Mesothelial cell of epicardium (in vitro differentiated cells): Measurements from ENCODE around the gene CAPN10. TPM values are rescaled to one million over a fixed set of nuclear protein-coding genes. Genes with fewer than 3 reads are reported as not detected.

Source experiments
- DNase-seq, 2 experiments: peaks; one replicate each; pipeline ENCODE4 v3.0.0; 2021; ENCODE audit warnings: low spot score in 2 of 2; ENCODE audit not compliant: unreplicated experiment in 2 of 2
- H3K27ac Mint-ChIP-seq: 2 replicates; pipeline ENCODE4 v1.8.0; 2021; ENCODE audit warnings: mixed read lengths
- H3K27me3 Mint-ChIP-seq: 2 replicates; pipeline ENCODE4 v1.8.0; 2021; ENCODE audit warnings: low read depth, mixed read lengths
- H3K36me3 Mint-ChIP-seq: 2 replicates; pipeline ENCODE4 v1.8.0; 2021; ENCODE audit warnings: mixed read lengths
- H3K4me1 Mint-ChIP-seq: 2 replicates; pipeline ENCODE4 v1.8.0; 2021; ENCODE audit warnings: mixed read lengths
- H3K4me3 Mint-ChIP-seq: 2 replicates; pipeline ENCODE4 v1.8.0; 2021; ENCODE audit warnings: mild to moderate bottlenecking, moderate library complexity, mixed read lengths
- H3K9me3 Mint-ChIP-seq: 2 replicates; pipeline ENCODE4 v1.8.0; 2021; ENCODE audit warnings: mixed read lengths
- CTCF ChIP-seq: fragments of 200-600 bp; sonication (generic); IDR thresholded peaks from one replicate; pipeline ENCODE4 v1.5.0; 2021; ENCODE audit warnings: antibody characterized with exemption; ENCODE audit not compliant: unreplicated experiment
- total RNA-seq: library from RNA; stranded (reverse); gene quantifications from 3 replicates; pipeline ENCODE4 v1.2.1, GENCODE V29; 2021

CAPN10 gene
- total RNA-seq, 1 donor from 2014 or later, result 58.6 TPM

DNA sequence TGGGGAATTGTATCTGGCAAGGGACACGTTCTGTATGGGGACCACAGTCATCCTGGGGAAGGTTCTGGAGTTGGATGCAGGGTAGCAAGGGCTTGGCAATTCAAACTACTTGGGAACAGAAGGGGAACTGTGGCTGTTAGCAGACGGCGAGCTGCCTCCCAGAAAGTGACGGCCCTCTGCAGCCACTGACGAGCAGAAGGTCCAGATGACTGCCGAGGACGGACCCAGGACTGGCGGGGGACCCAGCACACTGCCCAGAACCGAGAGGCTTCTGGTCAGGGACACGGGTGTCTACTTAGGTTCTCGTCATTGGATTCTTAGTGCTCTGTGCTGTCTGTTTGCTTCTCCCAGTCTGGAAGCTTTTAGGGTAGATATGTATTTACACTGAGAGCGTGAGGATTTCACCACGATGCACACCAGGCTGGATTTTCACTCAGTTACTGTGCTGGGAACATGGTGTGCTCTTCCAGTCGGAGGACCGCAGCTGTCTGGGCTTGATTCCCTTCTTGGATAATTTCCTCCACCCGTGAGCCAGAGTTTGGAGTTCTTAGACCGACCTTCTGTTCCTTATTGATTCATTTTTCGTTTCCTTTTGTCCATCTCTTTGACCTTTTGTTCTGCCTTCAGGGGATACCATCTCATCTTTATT lies 52.1 kb downstream of the CAPN10 start:
- H3K27me3 Mint-ChIP-seq, result peaks cover 41% of the 10 kb centered on the region

DNA sequence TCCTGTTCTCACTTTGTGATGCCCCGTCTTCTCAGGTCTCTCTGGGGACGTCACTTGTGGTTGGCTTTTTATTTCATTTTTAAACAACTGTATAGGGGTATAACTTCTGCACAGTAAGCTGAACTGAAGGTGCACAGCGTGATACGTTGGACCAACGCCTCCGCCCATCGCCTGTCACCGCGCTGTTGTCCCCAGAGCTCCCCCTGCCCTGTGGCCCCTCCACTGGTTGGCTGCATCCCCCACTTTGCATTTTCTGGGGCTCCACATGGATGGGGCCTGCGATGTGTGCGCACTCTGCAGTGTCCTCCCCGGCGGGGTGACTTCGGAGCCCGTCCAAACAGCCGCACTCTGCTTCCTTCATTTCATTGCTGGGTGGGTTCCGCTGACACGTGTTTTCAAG lies 53.0 kb downstream of the CAPN10 start:
- Mint-ChIP-seq H3K9me3 (peaks cover 4% of the 10 kb centered on the region), H3K27me3 (peaks cover 51% of the 10 kb centered on the region), H3K27ac (no peak overlapping the region), H3K36me3 (no peaks in the 10 kb centered on the region), H3K4me3 (no peak overlapping the region), H3K4me1 (no peaks in the 10 kb centered on the region)
- no peak for TF ChIP-seq CTCF
- no peak for DNase-seq

More for the DNA sequence above, 52.1 kb downstream of the CAPN10 start:
- Mint-ChIP-seq H3K4me1 (no peaks in the 10 kb centered on the region), H3K9me3 (peaks cover 11% of the 10 kb centered on the region), H3K36me3 (no peaks in the 10 kb centered on the region), H3K4me3 (no peak overlapping the region), H3K27ac (no peak overlapping the region)
- TF ChIP-seq CTCF, result no peak
- peak in 1 of 2 experiments; percentile 10 for DNase-seq

- Mint-ChIP-seq H3K27ac (no peak overlapping the region), H3K4me1 (no peaks in the 10 kb centered on the region), H3K27me3 (peaks cover 59% of the 10 kb centered on the region), H3K9me3 (no peaks in the 10 kb centered on the region), H3K4me3 (no peak overlapping the region), H3K36me3 (no peaks in the 10 kb centered on the region)
- no peak for TF ChIP-seq CTCF
- DNase-seq, result peak; percentile 39 to 45
Observed at GRCh38 chr2:240640939-240641338, 54.4 kb downstream of the CAPN10 start.

GRCh38 chr2:240642061-240642805 lies 55.7 kb downstream of the CAPN10 start:
- peak in 1 of 2 experiments; percentile 34 for DNase-seq
- H3K27me3 Mint-ChIP-seq, result peaks cover 64% of the 10 kb centered on the region
- H3K27ac Mint-ChIP-seq, result no peak overlapping the region
- no peaks in the 10 kb centered on the region for H3K36me3 Mint-ChIP-seq
- H3K4me1 Mint-ChIP-seq, result no peaks in the 10 kb centered on the region
- H3K4me3 Mint-ChIP-seq, result no peak overlapping the region
- H3K9me3 Mint-ChIP-seq, result no peaks in the 10 kb centered on the region
- TF ChIP-seq CTCF, result no peak

- Mint-ChIP-seq H3K4me1 (no peaks in the 10 kb centered on the region), H3K36me3 (no peaks in the 10 kb centered on the region), H3K9me3 (no peaks in the 10 kb centered on the region), H3K27ac (no peak overlapping the region), H3K27me3 (peaks cover 64% of the 10 kb centered on the region), H3K4me3 (no peak overlapping the region)
- DNase-seq, result no peak
- TF ChIP-seq CTCF, result no peak
Observed at GRCh38 chr2:240642806-240643092, 56.2 kb downstream of the CAPN10 start.
